IPS DF 19.7 (cell line): ENCODE data around the gene PDK3.

Experiments used
- DNase-seq: peaks from one replicate; pipeline ENCODE4 v3.0.0-alpha.2; 2013; ENCODE audit warnings: low read depth, low spot score

PDK3 gene

GRCh38 chrX:24482823-24483415, 17.8 kb downstream of the PDK3 start:
- no peak for DNase-seq

DNA sequence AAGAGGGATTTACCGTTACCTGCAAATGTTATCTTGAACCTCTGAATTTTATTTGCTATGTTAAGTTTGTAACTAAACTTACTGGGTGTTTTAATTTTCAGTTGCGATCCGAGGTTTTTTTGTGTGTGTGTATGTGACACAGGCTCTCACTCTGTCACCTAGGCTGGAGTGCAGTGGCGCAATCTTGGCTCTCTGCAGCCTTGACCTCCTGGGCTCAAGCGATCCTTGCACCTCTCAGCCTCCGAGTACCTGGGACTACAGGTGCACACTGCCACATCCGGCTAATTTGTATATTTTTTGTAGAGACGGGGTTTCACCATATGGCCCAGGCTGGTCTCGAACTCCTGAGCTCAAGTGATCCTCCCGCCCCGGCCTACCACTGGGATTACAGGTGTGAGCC, 18.5 kb downstream of the PDK3 start:
- DNase-seq, result no peak

- DNase-seq, result no peak
Measured at GRCh38 chrX:24485323-24485722, 20.2 kb downstream of the PDK3 start.

- no peak for DNase-seq
Measured at GRCh38 chrX:24485976-24486680, 21.0 kb downstream of the PDK3 start.

GRCh38 chrX:24487571-24487970, 22.5 kb downstream of the PDK3 start:
- DNase-seq, result no peak

DNA sequence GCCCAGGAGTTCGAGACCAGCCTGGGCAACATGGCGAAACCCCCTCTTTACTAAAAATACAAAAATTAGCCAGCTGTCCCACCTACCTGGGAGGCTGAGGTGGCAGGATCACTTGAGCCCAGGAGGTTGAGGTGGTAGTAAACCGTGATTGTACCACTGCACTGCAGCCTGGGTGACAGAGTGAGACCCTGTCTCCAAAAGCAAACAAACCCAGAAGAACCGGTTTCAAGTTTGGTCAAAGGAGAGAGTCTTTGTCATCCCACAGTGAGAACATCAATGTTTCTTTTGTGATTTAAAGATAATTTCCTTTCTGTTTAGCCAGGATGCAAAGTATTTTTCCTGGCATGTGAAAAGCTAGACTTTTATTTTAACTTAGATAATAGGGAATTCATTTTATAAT, 26.7 kb downstream of the PDK3 start:
- DNase-seq, result peak; percentile 17

GRCh38 chrX:24493740-24494581, 28.9 kb downstream of the PDK3 start:
- no peak for DNase-seq

- DNase-seq, result no peak
Measured at GRCh38 chrX:24494647-24495075, 29.6 kb downstream of the PDK3 start.

GRCh38 chrX:24495700-24496099, 30.6 kb downstream of the PDK3 start:
- no peak for DNase-seq

- no peak for DNase-seq
Measured at GRCh38 chrX:24498181-24498580, 33.1 kb downstream of the PDK3 start.

DNA sequence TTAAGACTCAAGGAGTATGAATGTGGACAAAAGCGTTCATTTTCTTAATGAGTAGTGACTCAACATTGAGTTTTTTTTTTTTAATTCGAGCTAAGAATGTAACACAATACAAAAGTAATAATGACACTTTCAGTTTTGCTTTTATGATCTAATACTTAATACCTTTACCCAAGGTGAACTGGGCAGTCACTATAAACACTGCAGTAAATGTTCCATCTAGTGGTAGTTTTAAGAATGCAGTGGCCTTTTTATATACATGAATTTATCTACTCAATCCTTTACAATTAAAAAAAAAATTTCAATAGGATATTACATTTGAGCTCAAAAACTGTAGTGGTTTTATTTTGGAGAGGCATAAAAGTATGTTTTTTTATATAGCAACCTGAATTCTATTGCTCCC, 33.9 kb downstream of the PDK3 start:
- DNase-seq, result no peak

GRCh38 chrX:24506082-24506481, 41.0 kb downstream of the PDK3 start:
- no peak for DNase-seq

GRCh38 chrX:24508375-24508774, 43.3 kb downstream of the PDK3 start:
- DNase-seq, result no peak

DNA sequence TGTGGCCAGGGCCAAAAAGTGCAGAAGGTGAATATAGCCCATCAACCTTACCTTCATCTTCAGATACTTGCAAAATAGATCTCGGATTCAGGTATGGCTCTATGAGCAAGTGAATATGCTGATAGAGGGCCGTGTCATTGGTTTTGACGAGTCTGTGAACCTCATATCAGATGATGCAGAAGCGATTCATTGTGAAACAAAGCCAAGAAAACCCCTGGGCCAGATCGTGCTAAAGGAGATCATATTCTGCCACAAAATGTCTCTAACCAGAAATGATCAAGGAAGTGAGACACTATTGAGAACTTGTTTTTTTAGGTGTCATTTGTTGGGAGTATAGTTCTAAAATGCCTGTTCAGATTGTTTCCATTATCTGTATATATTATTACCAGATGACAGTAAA, 48.3 kb downstream of the PDK3 start:
- no peak for DNase-seq

GRCh38 chrX:24515447-24515846, 50.4 kb downstream of the PDK3 start:
- DNase-seq, result no peak

DNA sequence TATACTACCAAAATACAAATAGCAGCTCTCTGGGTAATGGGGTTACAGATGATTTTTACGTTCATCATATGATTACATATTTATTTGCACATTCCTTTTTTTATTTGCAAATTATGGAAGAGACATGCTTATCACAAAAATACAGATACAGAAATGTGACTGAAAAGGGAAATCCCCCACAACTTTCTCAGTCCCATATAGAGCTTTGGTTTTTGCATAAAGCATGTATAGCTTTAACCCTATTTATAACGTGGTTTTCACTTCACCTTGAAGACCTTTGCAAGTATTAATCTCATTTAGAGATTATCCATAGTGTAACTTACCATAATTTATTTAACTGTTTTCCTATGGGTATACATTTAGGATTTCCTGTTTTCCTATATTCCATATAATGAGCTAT, 55.4 kb downstream of the PDK3 start:
- DNase-seq, result no peak

DNA sequence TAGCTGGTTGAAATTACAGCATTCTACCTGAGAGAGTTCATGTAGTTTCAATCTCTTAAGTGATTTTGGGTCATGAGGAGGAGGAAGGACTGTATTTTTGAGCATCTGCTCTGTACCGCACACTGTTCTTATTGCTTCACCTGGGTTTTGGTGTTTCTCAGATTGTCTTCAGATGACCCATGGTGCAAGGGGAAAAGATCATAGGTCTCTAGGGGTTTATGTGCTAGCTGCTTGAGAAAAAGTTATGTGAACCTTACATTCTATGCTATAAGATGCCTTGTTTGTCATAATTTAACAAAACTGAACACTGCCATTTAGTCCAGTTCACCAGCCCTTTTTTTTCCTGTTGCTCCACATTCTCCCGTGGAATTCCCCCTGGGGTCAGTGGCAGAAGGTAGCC, 60.4 kb downstream of the PDK3 start:
- no peak for DNase-seq

DNA sequence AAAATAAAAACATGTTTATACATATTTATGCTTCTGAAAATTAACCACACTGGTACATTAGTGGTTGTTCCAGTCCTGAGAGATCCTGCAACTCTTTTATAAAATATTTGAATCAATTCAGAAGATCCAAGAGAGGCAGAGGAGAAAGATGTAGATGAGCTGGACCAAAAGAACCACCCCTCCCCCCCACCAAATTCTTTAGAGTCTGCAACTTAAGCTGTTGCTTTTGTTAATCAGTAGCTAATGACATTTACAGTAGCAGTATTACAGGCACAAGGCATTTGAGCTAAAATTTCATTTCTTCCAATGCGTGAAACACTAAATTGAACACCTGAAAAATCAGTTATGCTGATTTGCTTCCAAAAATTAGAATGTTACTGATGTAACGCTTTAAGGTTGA, 61.5 kb downstream of the PDK3 start:
- no peak for DNase-seq

GRCh38 chrX:24528605-24529004, 63.5 kb downstream of the PDK3 start:
- no peak for DNase-seq

- no peak for DNase-seq
Measured at GRCh38 chrX:24536551-24536950, 71.5 kb downstream of the PDK3 start.

GRCh38 chrX:24542756-24543155, 77.7 kb downstream of the PDK3 start:
- DNase-seq, result no peak

- no peak for DNase-seq
Measured at GRCh38 chrX:24547961-24548360, 82.9 kb downstream of the PDK3 start.

- no peak for DNase-seq
Measured at GRCh38 chrX:24550166-24550565, 85.1 kb downstream of the PDK3 start.
